OCI-LY7 (cell line): ENCODE data around the gene NEUROD2. TPM values are rescaled to one million over a fixed set of nuclear protein-coding genes. Genes with fewer than 3 reads are reported as not detected.

Source experiments
- BruUV-seq: library from RNA; stranded (reverse); fragments of 400-500 nt; replicated peaks from 2 replicates; lab custom pipeline; 2021; lab: Mats Ljungman, UMichigan
- CTCF ChIA-PET: fragments of 300-600 bp; sonication (Branson Sonifier 250); formaldehyde crosslinking; loops from one replicate; lab custom pipeline; 2022; ENCODE audit warnings: antibody characterized with exemption; ENCODE audit not compliant: unreplicated experiment; lab: Charles Lee
- POLR2A ChIA-PET: fragments of 300-600 bp; sonication (Branson Sonifier 250); formaldehyde crosslinking; loops from one replicate; lab custom pipeline; 2022; ENCODE audit warnings: antibody characterized with exemption; lab: Charles Lee
- DNase-seq: peaks from one replicate; pipeline ENCODE4 v3.0.0-alpha.2; 2015; ENCODE audit warnings: low spot score
- H2AFZ ChIP-seq: fragments of 200-600 bp; sonication (generic), shearing (Covaris generic); 2 replicates; pipeline ENCODE4 v1.6.1; 2014; ENCODE audit warnings: mild to moderate bottlenecking, antibody characterized with exemption, low read length, moderate library complexity
- H3K27ac ChIP-seq: fragments of 200-600 bp; sonication (generic); 2 replicates; pipeline ENCODE4 v1.5.1; 2014; ENCODE audit warnings: mixed run types, low read depth, mild to moderate bottlenecking, moderate library complexity, low read length, inconsistent platforms; ENCODE audit not compliant: poor library complexity, severe bottlenecking
- H3K36me3 ChIP-seq: fragments of 200-600 bp; sonication (generic); 2 replicates; pipeline ENCODE4 v1.6.1; 2014; ENCODE audit warnings: mild to moderate bottlenecking, antibody characterized with exemption, low read length, moderate library complexity, mixed read lengths; ENCODE audit not compliant: insufficient read depth
- H3K4me1 ChIP-seq: fragments of 200-600 bp; sonication (generic); 2 replicates; pipeline ENCODE4 v1.5.1; 2014; ENCODE audit warnings: mild to moderate bottlenecking, low read length; ENCODE audit not compliant: insufficient read depth, poor library complexity, severe bottlenecking
- H3K4me2 ChIP-seq: fragments of 200-600 bp; sonication (generic); 2 replicates; pipeline ENCODE4 v1.6.1; 2014; ENCODE audit warnings: mild to moderate bottlenecking, low read length
- H3K4me3 ChIP-seq: fragments of 200-600 bp; sonication (generic); 2 replicates; pipeline ENCODE4 v1.5.1; 2014; ENCODE audit warnings: mild to moderate bottlenecking, low read depth, low read length; ENCODE audit not compliant: poor library complexity, severe bottlenecking
- H3K79me2 ChIP-seq: fragments of 200-600 bp; sonication (generic); 2 replicates; pipeline ENCODE4 v1.6.1; 2016; ENCODE audit warnings: low read depth, mild to moderate bottlenecking, low read length, moderate library complexity, mixed read lengths; ENCODE audit not compliant: insufficient read depth
- H3K9me2 ChIP-seq: fragments of 200-600 bp; sonication (generic); 2 replicates; pipeline ENCODE4 v1.6.1; 2016; ENCODE audit warnings: mild to moderate bottlenecking, low read length, mixed read lengths; ENCODE audit not compliant: insufficient read depth
- H3K9me3 ChIP-seq: fragments of 200-600 bp; sonication (generic); 2 replicates; pipeline ENCODE4 v1.6.1; 2014; ENCODE audit warnings: mild to moderate bottlenecking, mixed run types, low read length, mixed read lengths
- H4K20me1 ChIP-seq: fragments of 200-600 bp; sonication (generic); 2 replicates; pipeline ENCODE4 v1.6.1; 2014; ENCODE audit warnings: mild to moderate bottlenecking, antibody characterized with exemption, low read length, moderate library complexity, mixed read lengths; ENCODE audit not compliant: insufficient read depth
- EZH2phosphoT487 ChIP-seq: fragments of 200-600 bp; sonication (generic); IDR thresholded peaks from 2 replicates; pipeline ENCODE4 v1.6.1; 2018; ENCODE audit warnings: low read depth, borderline replicate concordance, mild to moderate bottlenecking, mixed run types, antibody characterized with exemption, low read length, moderate library complexity, mixed read lengths
- intact Hi-C: fragments of 100-400 bp; cut with micrococcal nuclease; formaldehyde crosslinking; loops from one replicate; pipeline ENCODE4 v1.10.0; 2022; ENCODE audit not compliant: unreplicated experiment
- total RNA-seq, 2 experiments: library from RNA; depleted of rRNA in 1 of 2; stranded (reverse); fragments of >200 nt in 1 of 2; shearing (Covaris generic) in 1 of 2; gene quantifications; 2 replicates each; pipeline ENCODE4 v1.2.3, GENCODE V29; 2014 to 2022
- TF ChIP-seq, protein P1 (sequence below): fragments of 200-600 bp; sonication (generic); conservative IDR thresholded peaks from 2 replicates; pipeline ENCODE4 v1.5.1; 2014; ENCODE audit warnings: mild to moderate bottlenecking, antibody characterized with exemption, low read length, moderate library complexity, mixed read lengths

NEUROD2 gene
- total RNA-seq, 2 experiments from 2014 or later: not detected

DNA sequence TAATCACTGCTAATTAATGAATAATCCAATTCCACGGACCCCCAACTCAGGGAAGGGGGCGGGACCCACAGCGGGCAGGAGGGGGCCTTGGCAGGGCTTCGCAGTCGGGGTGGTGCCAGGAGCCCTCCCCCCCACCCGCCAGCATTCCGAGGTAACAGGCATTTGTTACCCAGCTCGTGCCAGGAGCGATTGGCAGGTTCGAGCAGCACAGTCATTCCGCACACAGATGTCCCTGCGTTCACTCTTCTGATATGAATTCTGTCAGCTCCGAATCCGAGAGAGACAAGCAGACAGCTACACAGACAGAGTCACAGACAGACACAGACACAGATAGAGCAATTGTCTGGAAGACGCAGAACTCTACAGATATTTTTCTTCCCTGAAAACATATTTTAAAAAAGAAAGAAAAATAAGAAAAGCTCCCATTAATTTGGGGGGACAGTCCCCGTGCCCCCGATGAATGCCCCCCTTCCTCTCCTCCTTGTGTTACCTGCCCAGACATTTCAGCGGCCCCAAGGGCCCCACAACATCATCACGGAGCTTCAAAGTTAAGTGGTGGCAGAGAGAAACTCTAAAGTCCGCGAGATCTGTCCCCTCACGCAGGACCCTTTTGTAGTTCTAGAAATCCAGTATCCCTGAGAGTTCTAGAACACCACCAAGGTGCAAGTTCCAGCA lies 10.2 kb downstream of the NEUROD2 start:
- Histone ChIP-seq H3K4me1 (no peaks in the 10 kb centered on the region), H3K4me3 (no peak overlapping the region), H4K20me1 (no peaks in the 10 kb centered on the region), H3K9me2 (no peaks in the 10 kb centered on the region), H3K27ac (no peak overlapping the region), H3K36me3 (no peaks in the 10 kb centered on the region), H3K4me2 (no peak overlapping the region), H3K79me2 (no peaks in the 10 kb centered on the region), H3K9me3 (no peaks in the 10 kb centered on the region), H2AFZ (no peak overlapping the region)
- ChIA-PET POLR2A (no interaction called here), CTCF (no interaction called here)
- intact Hi-C loops: no loop called here
- BruUV-seq: no TSS peak
- TF ChIP-seq EZH2phosphoT487: no peak
- TF ChIP-seq, protein P1, sequence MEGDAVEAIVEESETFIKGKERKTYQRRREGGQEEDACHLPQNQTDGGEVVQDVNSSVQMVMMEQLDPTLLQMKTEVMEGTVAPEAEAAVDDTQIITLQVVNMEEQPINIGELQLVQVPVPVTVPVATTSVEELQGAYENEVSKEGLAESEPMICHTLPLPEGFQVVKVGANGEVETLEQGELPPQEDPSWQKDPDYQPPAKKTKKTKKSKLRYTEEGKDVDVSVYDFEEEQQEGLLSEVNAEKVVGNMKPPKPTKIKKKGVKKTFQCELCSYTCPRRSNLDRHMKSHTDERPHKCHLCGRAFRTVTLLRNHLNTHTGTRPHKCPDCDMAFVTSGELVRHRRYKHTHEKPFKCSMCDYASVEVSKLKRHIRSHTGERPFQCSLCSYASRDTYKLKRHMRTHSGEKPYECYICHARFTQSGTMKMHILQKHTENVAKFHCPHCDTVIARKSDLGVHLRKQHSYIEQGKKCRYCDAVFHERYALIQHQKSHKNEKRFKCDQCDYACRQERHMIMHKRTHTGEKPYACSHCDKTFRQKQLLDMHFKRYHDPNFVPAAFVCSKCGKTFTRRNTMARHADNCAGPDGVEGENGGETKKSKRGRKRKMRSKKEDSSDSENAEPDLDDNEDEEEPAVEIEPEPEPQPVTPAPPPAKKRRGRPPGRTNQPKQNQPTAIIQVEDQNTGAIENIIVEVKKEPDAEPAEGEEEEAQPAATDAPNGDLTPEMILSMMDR: no peak
- DNase-seq: no peak

DNA sequence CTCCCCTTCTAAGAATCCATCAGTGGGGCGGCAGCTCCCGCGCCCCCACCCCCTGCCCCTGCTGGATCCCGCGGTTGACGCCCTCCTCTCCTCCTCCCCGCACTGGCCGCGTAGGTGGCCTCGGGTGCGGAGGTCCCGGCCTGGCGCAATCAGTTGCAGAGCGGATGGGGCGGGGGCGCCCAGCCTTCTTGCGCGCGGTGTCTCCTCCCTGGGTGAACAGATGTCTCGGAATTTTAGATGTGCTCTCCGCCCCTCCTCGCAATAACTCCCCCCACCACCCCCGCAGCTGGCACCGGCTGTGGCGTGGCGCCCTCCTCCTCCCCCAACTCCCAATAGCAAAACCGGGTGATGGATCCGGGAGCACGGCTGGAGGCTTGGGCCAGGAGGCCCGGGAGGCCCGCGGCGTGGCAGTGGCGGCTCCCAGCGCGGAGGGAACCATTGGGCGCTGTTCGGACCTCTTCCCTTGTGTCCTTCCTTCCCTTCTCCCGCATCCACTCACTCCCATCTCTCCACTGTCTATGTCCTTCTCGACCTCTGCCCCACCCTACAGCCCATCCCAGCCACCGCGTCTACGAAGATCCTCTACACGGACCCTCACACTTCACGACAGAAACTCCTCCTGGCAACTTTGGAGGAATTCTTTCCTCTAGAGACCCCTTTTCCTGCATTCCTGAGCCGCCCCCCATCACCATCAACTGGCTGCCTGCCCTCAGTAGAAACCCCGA lies 11.0 kb downstream of the NEUROD2 start:
- ChIA-PET POLR2A (no interaction called here), CTCF (no interaction called here)
- BruUV-seq: no TSS peak
- Histone ChIP-seq H3K4me1 (no peaks in the 10 kb centered on the region), H3K27ac (no peak overlapping the region), H3K79me2 (no peaks in the 10 kb centered on the region), H2AFZ (no peak overlapping the region), H4K20me1 (no peaks in the 10 kb centered on the region), H3K4me3 (no peak overlapping the region), H3K9me3 (no peaks in the 10 kb centered on the region), H3K9me2 (no peaks in the 10 kb centered on the region), H3K4me2 (no peak overlapping the region), H3K36me3 (no peaks in the 10 kb centered on the region)
- DNase-seq: no peak
- TF ChIP-seq EZH2phosphoT487: no peak
- TF ChIP-seq, protein P1: no peak
- intact Hi-C loops: no loop called here
